Ovary (tissue), 9 donors: ENCODE measurements around the gene RPS6KA3. TPM values are rescaled to one million over a fixed set of nuclear protein-coding genes. Genes with fewer than 3 reads are reported as not detected.

Experiments
- DNase-seq, 5 donors: peaks; one replicate each; pipeline ENCODE4 v3.0.0-alpha.2; 2019 to 2020
- H3K27ac ChIP-seq, 2 donors: fragments of 200-600 bp; one replicate each; pipeline versions ENCODE4 v1.5.1 to v1.8.0; 2019 to 2022
- H3K27me3 ChIP-seq: fragments of 200-600 bp; one replicate; pipeline ENCODE4 v1.8.0; 2022
- H3K36me3 ChIP-seq: fragments of 200-600 bp; sonication (generic); one replicate; pipeline ENCODE4 v1.5.1; 2019
- H3K4me1 ChIP-seq: one replicate; pipeline ENCODE4 v1.8.1; 2013; ENCODE audit warnings: mild to moderate bottlenecking, moderate library complexity; ENCODE audit not compliant: insufficient read depth
- H3K4me3 ChIP-seq: fragments of 200-600 bp; sonication (generic); one replicate; pipeline ENCODE4 v1.5.1; 2017
- H3K9me3 ChIP-seq, 2 donors: fragments of 200-600 bp in 1 of 2; sonication (generic) in 1 of 2; one replicate each; pipeline versions ENCODE4 v1.5.1 to v1.8.1; 2013 to 2019; ENCODE audit warnings: mild to moderate bottlenecking in 1 of 2, moderate library complexity in 1 of 2
- EP300 ChIP-seq: sonication (generic); formaldehyde crosslinking; IDR thresholded peaks from one replicate; pipeline ENCODE4 v1.6.1; 2017; ENCODE audit warnings: antibody characterized with exemption
- POLR2A ChIP-seq: fragments of 450-650 bp; IDR thresholded peaks from one replicate; pipeline ENCODE4 v1.6.1; 2017; ENCODE audit warnings: antibody characterized with exemption, mild to moderate bottlenecking, moderate library complexity
- WGBS, 3 donors: extraction: QIAGEN DNeasy Blood & Tissue Kit in 1 of 3; methylation state at CpG; one replicate each; pipeline versions ENCODE4 v1.1.5 to v1.1.7; 2013 to 2017; 5-methylcytosine and 5-hydroxymethylcytosine counted together
- intact Hi-C, 4 donors: fragments of 100-400 bp; cut with DNase I; formaldehyde crosslinking; loops; one replicate each; pipeline versions ENCODE4 v1.11.0 to v1.15.1; 2022 to 2023
- polyA plus RNA-seq, 2 donors: library from polyadenylated mRNA; stranded (reverse); fragments of 200-250 nt in 1 of 2; fragments of 350-450 nt in 1 of 2; fragmentation: Illumina TruSeq in 1 of 2; extraction: RNeasy Lipid Tissue Mini Kit (QIAGEN cat#74804) in 1 of 2; gene quantifications; one replicate each; pipeline ENCODE4 v1.2.3, GENCODE V29; 2013 to 2014
- total RNA-seq, 7 donors: library from RNA; depleted of rRNA in 2 of 7; stranded (reverse); fragments of >200 nt in 2 of 7; fragmentation: NEBNext Ultra II Directional in 3 of 7; extraction: Animal tissue kit (Norgen Biotek cat#: 25700) in 3 of 7; gene quantifications; one replicate each; pipeline versions ENCODE4 v1.1.0 to v1.2.4, GENCODE V29; 2016 to 2023
- TF ChIP-seq, protein P1 (sequence below), 3 donors: fragments of 450-650 bp in 2 of 3; fragments of 200-600 bp in 1 of 3; IDR thresholded peaks; one replicate each; pipeline versions ENCODE4 v1.5.1 to v1.8.0; 2016 to 2022; ENCODE audit warnings: antibody characterized with exemption in 3 of 3, mild to moderate bottlenecking in 1 of 3
- donor health status: DM: no; HTN: no; CAD: no; lungs with moderate emphysema.
- donor health status: DM: no; HTN: no; CAD: no.
- donor health status: Bipolar disorder and iron deficiency.
- donor health status: DM: yes; HTN: yes; CAD: no.
- donor health status: DM: no; HTN: no; CAD: no.
- donor health status: DM: yes; HTN: yes; CAD: no.

The RPS6KA3 gene
- total and polyA plus RNA-seq, 9 donors, result 10.1 to 30.3 (median 26.6) TPM

DNA sequence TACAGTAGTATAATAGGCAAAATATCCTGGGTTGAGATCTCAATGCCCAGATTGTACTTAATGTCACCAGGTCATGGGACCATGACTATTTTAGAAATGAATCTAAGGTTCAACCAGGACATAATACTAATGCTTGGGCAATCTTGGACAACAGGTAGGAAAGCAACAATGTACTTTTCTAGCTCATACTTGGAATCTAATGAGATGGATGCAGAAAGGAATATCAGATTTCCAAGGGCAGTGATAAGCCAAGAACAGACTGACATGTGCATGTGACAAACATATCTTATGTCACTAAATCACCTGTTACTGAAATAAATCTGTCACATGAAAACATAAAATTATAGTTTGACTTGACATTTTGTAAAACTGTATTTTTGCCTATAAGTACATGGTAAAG lies 51.1 kb downstream of the RPS6KA3 start:
- no peak for DNase-seq
- Histone ChIP-seq H3K27me3 (no peaks in the 10 kb centered on the region), H3K4me1 (no peaks in the 10 kb centered on the region), H3K4me3 (no peak overlapping the region), H3K36me3 (no peaks in the 10 kb centered on the region), H3K27ac (no peak overlapping the region), H3K9me3 (no peaks in the 10 kb centered on the region)
- no peak for TF ChIP-seq POLR2A
- intact Hi-C loops, result no loop called here

DNA sequence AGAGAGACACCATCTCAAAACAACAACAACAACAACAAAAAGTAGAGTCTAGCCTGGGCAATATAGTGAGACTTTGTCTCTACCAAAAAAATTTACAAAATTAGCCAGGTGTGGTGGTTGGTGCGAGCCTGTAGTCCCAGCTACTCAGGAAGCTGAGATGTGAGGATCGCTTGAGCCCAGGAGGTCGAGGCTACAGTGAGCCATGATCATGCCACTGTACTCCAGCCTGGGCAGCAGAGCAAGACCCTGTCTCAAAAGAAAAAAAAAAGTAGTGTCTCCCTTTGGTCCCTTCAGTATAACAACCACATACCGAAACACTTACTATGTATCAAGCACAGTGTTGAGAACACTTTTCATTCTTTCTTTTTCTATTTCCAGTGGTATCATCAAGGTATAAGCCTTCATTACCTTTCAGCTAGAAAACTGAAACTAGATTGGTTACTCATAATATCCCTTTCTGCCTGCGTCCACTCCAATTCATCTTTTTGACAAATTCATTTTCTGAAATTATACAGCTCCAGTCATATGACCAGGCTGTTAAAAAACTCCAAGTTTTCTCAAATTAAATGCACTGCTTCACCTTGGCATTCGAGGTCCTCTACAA lies 54.1 kb downstream of the RPS6KA3 start:
- TF ChIP-seq POLR2A, result no peak
- no peak for TF ChIP-seq EP300
- TF ChIP-seq, protein P1, sequence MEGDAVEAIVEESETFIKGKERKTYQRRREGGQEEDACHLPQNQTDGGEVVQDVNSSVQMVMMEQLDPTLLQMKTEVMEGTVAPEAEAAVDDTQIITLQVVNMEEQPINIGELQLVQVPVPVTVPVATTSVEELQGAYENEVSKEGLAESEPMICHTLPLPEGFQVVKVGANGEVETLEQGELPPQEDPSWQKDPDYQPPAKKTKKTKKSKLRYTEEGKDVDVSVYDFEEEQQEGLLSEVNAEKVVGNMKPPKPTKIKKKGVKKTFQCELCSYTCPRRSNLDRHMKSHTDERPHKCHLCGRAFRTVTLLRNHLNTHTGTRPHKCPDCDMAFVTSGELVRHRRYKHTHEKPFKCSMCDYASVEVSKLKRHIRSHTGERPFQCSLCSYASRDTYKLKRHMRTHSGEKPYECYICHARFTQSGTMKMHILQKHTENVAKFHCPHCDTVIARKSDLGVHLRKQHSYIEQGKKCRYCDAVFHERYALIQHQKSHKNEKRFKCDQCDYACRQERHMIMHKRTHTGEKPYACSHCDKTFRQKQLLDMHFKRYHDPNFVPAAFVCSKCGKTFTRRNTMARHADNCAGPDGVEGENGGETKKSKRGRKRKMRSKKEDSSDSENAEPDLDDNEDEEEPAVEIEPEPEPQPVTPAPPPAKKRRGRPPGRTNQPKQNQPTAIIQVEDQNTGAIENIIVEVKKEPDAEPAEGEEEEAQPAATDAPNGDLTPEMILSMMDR (IDR thresholded peaks at IDR 0.05), result no peak
- H3K9me3 ChIP-seq, result no peaks in the 10 kb centered on the region
- intact Hi-C loops, result no loop called here
- WGBS, 3 donors, result 74 to 80% (median 77%) methylated on average over 6 of the region's 6 CpGs
- H3K36me3 ChIP-seq, result no peaks in the 10 kb centered on the region
- H3K4me3 ChIP-seq, result no peak overlapping the region
- H3K27me3 ChIP-seq, result no peaks in the 10 kb centered on the region
- no peak for DNase-seq
- H3K27ac ChIP-seq, result no peak overlapping the region
- no peaks in the 10 kb centered on the region for H3K4me1 ChIP-seq

DNA sequence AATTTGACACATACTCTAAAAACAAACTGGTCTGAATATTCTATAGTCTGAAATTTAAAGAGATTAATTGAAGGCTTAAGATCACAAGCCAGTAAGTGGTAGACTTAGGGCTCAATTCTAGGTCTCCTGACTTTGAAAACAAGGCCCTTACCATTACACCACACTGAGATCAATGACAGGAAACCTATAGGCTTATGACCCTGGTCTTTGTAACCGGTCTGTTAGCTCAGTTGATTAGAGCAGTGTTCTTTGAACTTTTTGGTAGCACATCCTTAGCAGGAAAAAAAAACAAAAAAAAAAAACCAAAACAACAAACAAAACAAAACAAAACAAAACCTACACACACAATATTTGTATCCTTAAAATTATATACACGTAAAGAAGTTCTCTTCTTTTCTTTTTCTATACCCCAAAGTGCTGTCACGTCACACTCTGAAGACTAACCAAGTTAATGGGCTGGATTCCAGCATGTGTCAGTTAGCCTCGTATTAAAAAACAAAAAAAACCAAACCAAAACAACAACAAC lies 55.4 kb downstream of the RPS6KA3 start:
- DNase-seq, result no peak
- H3K9me3 ChIP-seq, result no peaks in the 10 kb centered on the region
- 67 to 70% (median 67%) methylated on average over 4 of the region's 4 CpGs for WGBS, 3 donors
- H3K4me1 ChIP-seq, result no peaks in the 10 kb centered on the region
- H3K4me3 ChIP-seq, result no peak overlapping the region
- no peaks in the 10 kb centered on the region for H3K27me3 ChIP-seq
- H3K36me3 ChIP-seq, result no peaks in the 10 kb centered on the region
- intact Hi-C loops, result no loop called here
- TF ChIP-seq EP300, result no peak
- TF ChIP-seq POLR2A, result no peak
- TF ChIP-seq, protein P1 (IDR thresholded peaks at IDR 0.05), result no peak
- no peak overlapping the region for H3K27ac ChIP-seq

DNA sequence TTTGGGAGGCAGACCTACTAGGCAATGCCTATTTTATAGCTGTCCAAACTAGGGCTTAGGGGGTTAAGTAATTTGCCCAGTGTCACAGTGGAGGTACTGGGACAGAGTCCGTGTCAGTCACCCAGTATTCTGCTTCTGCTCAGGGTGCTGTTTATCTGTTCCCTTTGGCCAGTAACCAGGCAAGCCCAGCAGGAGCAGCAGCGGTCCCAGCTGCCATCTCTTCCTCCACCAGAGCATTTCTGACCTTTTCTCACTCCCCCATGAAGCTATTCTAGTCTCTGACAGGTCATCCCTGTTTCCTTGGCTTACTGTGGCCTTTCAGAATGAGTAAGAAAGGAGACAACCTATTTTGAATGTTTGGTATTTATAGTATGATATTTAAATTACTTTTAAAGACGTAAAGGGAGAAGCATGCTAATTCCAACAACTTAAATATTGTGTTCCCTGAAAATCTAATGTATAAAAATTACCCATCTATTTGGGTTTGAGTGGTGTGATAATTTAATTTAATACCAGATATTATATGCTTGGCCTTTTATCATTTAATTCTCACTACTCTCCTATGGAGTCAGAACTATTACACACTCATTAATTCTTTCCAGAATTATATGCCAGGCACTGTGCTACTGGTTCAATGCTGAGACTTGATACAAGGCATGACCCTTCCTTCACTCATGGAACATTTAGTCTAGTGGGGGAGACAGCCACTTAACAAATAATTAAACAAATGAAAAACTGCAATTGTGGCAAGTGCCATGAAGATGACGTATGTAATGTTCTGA lies 60.6 kb downstream of the RPS6KA3 start:
- TF ChIP-seq, protein P1 (IDR thresholded peaks at IDR 0.05), result no peak
- no peak for TF ChIP-seq EP300
- TF ChIP-seq POLR2A, result no peak
- no peaks in the 10 kb centered on the region for H3K27me3 ChIP-seq
- no peak overlapping the region for H3K4me3 ChIP-seq
- WGBS, 3 donors, result 57 to 59% (median 57%) methylated on average over 4 of the region's 4 CpGs
- no peak overlapping the region for H3K27ac ChIP-seq
- intact Hi-C loops, result loop anchor here in 1 of 4 donors (10.0 kb wide), 1 partner anchor 169 kb away; no protein-coding TSS in a partner anchor
- H3K9me3 ChIP-seq, result no peaks in the 10 kb centered on the region
- no peaks in the 10 kb centered on the region for H3K4me1 ChIP-seq
- no peaks in the 10 kb centered on the region for H3K36me3 ChIP-seq
- no peak for DNase-seq

DNA sequence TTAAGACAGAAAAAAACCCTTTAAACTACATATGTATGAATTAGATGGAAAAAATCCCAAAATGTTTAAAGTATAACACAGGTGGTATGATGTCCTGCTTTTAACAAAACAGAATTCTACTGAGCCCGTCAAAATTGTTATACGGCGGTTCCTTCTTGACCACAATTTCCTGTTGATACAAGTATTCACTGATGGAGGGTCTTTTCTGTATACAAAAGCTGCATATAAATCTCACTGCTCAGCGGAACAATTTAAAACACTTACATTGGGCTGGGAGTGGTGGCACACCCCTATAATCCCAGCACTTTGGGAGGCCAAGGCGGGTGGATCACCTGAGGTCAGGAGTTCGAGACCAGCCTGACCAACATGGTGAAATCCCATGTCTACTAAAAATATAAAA lies 62.4 kb downstream of the RPS6KA3 start:
- Histone ChIP-seq H3K9me3 (no peaks in the 10 kb centered on the region), H3K4me3 (no peak overlapping the region), H3K27ac (no peak overlapping the region), H3K36me3 (no peaks in the 10 kb centered on the region), H3K27me3 (no peaks in the 10 kb centered on the region), H3K4me1 (no peaks in the 10 kb centered on the region)
- 80 to 91% (median 85%) methylated on average over 6 of the region's 6 CpGs for whole genome bisulfite sequencing, 3 donors
- no peak for DNase-seq
- TF ChIP-seq, protein P1 (IDR thresholded peaks at IDR 0.05), result no peak
- no peak for TF ChIP-seq EP300
- TF ChIP-seq POLR2A, result no peak
- intact Hi-C loops, result loop anchor here in 1 of 4 donors (10.0 kb wide), 1 partner anchor 170 kb away; no protein-coding TSS in a partner anchor
